Adrenal gland (tissue), 5 donors: ENCODE data around the gene PAM16.

Experiments used
- POLR2A ChIP-seq, 2 donors: fragments of 450-650 bp; IDR thresholded peaks; one replicate each; pipeline ENCODE4 v1.6.1; 2017; ENCODE audit warnings: antibody characterized with exemption in 2 of 2, mild to moderate bottlenecking in 2 of 2, moderate library complexity in 1 of 2
- TF ChIP-seq, protein P1 (sequence below), 6 experiments: fragments of 450-650 bp in 4 of 6; fragments of 200-600 bp in 2 of 6; sonication (generic) in 1 of 6; IDR thresholded peaks; 1 replicate in 5 of 6; 2 replicates in 1 of 6; pipeline versions ENCODE4 v1.5.1 to v1.8.0; 2016 to 2021; ENCODE audit warnings: antibody characterized with exemption in 6 of 6, mild to moderate bottlenecking in 2 of 6, moderate library complexity in 1 of 6
- donor health status: DM: no; HTN: no; CAD: no.

DNA sequence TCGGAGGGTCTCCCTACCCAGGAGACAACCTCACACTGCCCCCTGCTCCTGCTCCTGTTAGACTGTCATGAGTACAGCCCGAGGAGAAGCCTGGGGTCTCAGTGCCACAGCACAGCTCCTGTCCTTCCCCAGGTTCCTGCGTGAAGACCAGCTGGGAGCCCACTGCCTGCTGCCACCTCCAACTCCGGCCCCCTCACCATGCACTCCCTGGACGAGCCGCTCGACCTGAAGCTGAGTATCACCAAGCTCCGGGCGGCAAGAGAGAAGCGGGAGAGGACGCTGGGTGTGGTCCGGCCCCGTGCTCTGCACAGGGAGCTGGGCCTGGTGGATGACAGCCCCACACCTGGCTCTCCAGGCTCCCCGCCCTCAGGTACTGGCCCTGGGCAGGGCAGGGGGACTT is 19.0 kb downstream of the PAM16 start:
- TF ChIP-seq, protein P1, sequence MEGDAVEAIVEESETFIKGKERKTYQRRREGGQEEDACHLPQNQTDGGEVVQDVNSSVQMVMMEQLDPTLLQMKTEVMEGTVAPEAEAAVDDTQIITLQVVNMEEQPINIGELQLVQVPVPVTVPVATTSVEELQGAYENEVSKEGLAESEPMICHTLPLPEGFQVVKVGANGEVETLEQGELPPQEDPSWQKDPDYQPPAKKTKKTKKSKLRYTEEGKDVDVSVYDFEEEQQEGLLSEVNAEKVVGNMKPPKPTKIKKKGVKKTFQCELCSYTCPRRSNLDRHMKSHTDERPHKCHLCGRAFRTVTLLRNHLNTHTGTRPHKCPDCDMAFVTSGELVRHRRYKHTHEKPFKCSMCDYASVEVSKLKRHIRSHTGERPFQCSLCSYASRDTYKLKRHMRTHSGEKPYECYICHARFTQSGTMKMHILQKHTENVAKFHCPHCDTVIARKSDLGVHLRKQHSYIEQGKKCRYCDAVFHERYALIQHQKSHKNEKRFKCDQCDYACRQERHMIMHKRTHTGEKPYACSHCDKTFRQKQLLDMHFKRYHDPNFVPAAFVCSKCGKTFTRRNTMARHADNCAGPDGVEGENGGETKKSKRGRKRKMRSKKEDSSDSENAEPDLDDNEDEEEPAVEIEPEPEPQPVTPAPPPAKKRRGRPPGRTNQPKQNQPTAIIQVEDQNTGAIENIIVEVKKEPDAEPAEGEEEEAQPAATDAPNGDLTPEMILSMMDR (IDR thresholded peaks at IDR 0.05): no peak
- TF ChIP-seq POLR2A (IDR thresholded peaks at IDR 0.05): no peak
